ENCODE measurements around the gene TNNT1. TPM values are rescaled to one million over a fixed set of nuclear protein-coding genes. Genes with fewer than 3 reads are reported as not detected.
A peak's percentile ranks its signal among the peaks of the same experiment; 100 is the strongest.

The TNNT1 gene
- polyA plus RNA-seq, 1 donor from 2014 or later, result 6.2 TPM

- Histone ChIP-seq H3F3A (ENCODE audit: insufficient read depth, low read length, poor library complexity, severe bottlenecking) (no peaks in the 10 kb centered on the region), H3K27ac (ENCODE audit: low read length) (no peak overlapping the region), H3K9me3 (ENCODE audit: low read length) (no peaks in the 10 kb centered on the region), H3K9ac (ENCODE audit: low read length) (no peak overlapping the region), H4K20me1 (ENCODE audit: insufficient read depth) (no peaks in the 10 kb centered on the region), H3K36me3 (ENCODE audit: insufficient read depth, low read length) (no peaks in the 10 kb centered on the region), H3K9me2 (ENCODE audit: insufficient read depth, low read length) (no peaks in the 10 kb centered on the region), H3K4me3 (ENCODE audit: low read length) (no peak overlapping the region), H3K4me2 (ENCODE audit: low read length) (no peak overlapping the region), H3K27me3 (ENCODE audit: insufficient read depth, low read depth, low read length) (peaks cover 4% of the 10 kb centered on the region), H2AFZ (ENCODE audit: low read depth, low read length) (no peak overlapping the region), H3K79me2 (replicated peaks; ENCODE audit: insufficient read depth, low read length) (no peaks in the 10 kb centered on the region)
- no peak for TF ChIP-seq TAF1 (IDR thresholded peaks at IDR 0.05; ENCODE audit: low read depth)
- TF ChIP-seq EZH2 (IDR thresholded peaks at IDR 0.05; ENCODE audit: borderline replicate concordance, insufficient read depth, low read length, poor library complexity, severe bottlenecking), result no peak
- no peak for TF ChIP-seq CTCF (IDR thresholded peaks at IDR 0.05; ENCODE audit: poor library complexity, severe bottlenecking)
- no peak for TF ChIP-seq POLR2AphosphoS5 (IDR thresholded peaks at IDR 0.05)
- no peak for TF ChIP-seq RAD21 (conservative IDR thresholded peaks at IDR 0.05)
- no peak for TF ChIP-seq MXI1 (conservative IDR thresholded peaks at IDR 0.05; ENCODE audit: poor library complexity, severe bottlenecking)
- no peak for TF ChIP-seq EP300 (conservative IDR thresholded peaks at IDR 0.05; ENCODE audit: poor library complexity, severe bottlenecking)
- no peak for TF ChIP-seq SMC3 (conservative IDR thresholded peaks at IDR 0.05; ENCODE audit: poor library complexity)
- TF ChIP-seq, protein P1, sequence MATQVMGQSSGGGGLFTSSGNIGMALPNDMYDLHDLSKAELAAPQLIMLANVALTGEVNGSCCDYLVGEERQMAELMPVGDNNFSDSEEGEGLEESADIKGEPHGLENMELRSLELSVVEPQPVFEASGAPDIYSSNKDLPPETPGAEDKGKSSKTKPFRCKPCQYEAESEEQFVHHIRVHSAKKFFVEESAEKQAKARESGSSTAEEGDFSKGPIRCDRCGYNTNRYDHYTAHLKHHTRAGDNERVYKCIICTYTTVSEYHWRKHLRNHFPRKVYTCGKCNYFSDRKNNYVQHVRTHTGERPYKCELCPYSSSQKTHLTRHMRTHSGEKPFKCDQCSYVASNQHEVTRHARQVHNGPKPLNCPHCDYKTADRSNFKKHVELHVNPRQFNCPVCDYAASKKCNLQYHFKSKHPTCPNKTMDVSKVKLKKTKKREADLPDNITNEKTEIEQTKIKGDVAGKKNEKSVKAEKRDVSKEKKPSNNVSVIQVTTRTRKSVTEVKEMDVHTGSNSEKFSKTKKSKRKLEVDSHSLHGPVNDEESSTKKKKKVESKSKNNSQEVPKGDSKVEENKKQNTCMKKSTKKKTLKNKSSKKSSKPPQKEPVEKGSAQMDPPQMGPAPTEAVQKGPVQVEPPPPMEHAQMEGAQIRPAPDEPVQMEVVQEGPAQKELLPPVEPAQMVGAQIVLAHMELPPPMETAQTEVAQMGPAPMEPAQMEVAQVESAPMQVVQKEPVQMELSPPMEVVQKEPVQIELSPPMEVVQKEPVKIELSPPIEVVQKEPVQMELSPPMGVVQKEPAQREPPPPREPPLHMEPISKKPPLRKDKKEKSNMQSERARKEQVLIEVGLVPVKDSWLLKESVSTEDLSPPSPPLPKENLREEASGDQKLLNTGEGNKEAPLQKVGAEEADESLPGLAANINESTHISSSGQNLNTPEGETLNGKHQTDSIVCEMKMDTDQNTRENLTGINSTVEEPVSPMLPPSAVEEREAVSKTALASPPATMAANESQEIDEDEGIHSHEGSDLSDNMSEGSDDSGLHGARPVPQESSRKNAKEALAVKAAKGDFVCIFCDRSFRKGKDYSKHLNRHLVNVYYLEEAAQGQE (IDR thresholded peaks at IDR 0.05; ENCODE audit: borderline replicate concordance), result no peak
These were observed 4.8 kb upstream of the TNNT1 start for GRCh38 chr19:55153652-55154264.

DNA sequence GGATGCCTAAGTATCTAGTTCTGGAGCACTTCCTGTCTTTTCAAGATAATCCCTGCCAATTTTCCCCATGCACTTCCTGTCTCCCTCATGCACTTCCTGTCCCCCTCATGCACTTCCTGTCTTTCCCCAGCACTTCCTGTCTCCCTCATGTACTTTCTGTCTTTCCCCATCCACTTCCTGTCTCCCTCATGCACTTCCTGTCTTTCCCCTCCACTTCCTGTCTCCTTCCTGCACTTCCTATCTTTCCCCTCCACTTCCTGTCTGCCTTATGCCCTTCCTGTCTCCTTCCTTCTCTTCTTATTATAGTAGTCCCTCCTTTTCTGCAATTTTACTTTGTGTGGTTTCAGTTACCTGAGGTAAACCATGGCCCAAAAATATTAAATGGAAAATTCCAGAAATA is 3.0 kb upstream of the TNNT1 start:
- H3K79me2 ChIP-seq (replicated peaks; ENCODE audit: insufficient read depth, low read length), result no peaks in the 10 kb centered on the region
- peak overlapping the region; percentile 26 for H3K4me3 ChIP-seq (ENCODE audit: low read length)
- H3K9me2 ChIP-seq (ENCODE audit: insufficient read depth, low read length), result no peaks in the 10 kb centered on the region
- no peaks in the 10 kb centered on the region for H3F3A ChIP-seq (ENCODE audit: insufficient read depth, low read length, poor library complexity, severe bottlenecking)
- H3K9me3 ChIP-seq (ENCODE audit: low read length), result no peaks in the 10 kb centered on the region
- H2AFZ ChIP-seq (ENCODE audit: low read depth, low read length), result peak overlapping the region; percentile 35
- peaks cover 5% of the 10 kb centered on the region for H3K27me3 ChIP-seq (ENCODE audit: insufficient read depth, low read depth, low read length)
- no peaks in the 10 kb centered on the region for H4K20me1 ChIP-seq (ENCODE audit: insufficient read depth)
- peak overlapping the region; percentile 55 for H3K27ac ChIP-seq (ENCODE audit: low read length)
- no peaks in the 10 kb centered on the region for H3K36me3 ChIP-seq (ENCODE audit: insufficient read depth, low read length)
- no peak overlapping the region for H3K4me2 ChIP-seq (ENCODE audit: low read length)
- no peak for TF ChIP-seq RAD21 (conservative IDR thresholded peaks at IDR 0.05)
- TF ChIP-seq, protein P1 (IDR thresholded peaks at IDR 0.05; ENCODE audit: borderline replicate concordance), result no peak
- no peak for TF ChIP-seq EP300 (conservative IDR thresholded peaks at IDR 0.05; ENCODE audit: poor library complexity, severe bottlenecking)
- no peak for TF ChIP-seq TAF1 (IDR thresholded peaks at IDR 0.05; ENCODE audit: low read depth)
- no peak for TF ChIP-seq EZH2 (IDR thresholded peaks at IDR 0.05; ENCODE audit: borderline replicate concordance, insufficient read depth, low read length, poor library complexity, severe bottlenecking)
- TF ChIP-seq POLR2AphosphoS5 (IDR thresholded peaks at IDR 0.05), result no peak
- TF ChIP-seq CTCF (IDR thresholded peaks at IDR 0.05; ENCODE audit: poor library complexity, severe bottlenecking), result no peak
- TF ChIP-seq MXI1 (conservative IDR thresholded peaks at IDR 0.05; ENCODE audit: poor library complexity, severe bottlenecking), result no peak
- no peak for TF ChIP-seq SMC3 (conservative IDR thresholded peaks at IDR 0.05; ENCODE audit: poor library complexity)
- H3K9ac ChIP-seq (ENCODE audit: low read length), result no peak overlapping the region

All from neural cell (in vitro differentiated cells).